ENCODE data around the gene ANO8. TPM values are rescaled to one million over a fixed set of nuclear protein-coding genes. Genes with fewer than 3 reads are reported as not detected.

The ANO8 gene
- total and polyA plus RNA-seq, 2 donors (not counting 3 experiments of a cell fraction or from before 2014, with no cell fraction given): 3.5 to 6.8 TPM

DNA sequence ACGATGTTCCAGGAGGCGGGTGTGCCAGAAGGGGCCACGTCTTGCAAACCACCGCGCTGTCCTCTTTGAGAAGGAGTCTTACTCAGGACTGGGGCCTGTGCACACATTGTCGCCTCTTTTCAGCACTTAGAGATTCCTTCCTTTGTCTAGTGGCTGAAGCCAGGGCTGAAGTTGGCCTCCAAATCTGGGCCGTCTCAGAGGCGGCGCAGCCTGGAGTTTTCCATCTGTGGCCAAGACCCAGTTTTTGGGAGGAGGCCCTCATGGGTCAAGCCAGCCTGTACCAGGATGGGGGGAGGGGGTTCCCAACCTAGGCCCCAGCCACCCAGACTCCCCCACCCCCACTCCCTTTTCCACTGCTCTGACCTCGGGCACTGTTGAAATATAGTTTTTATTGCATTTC, 11.8 kb downstream of the ANO8 start:
- H3K4me1 ChIP-seq (ENCODE audit: control insufficient read depth, extremely low read depth, insufficient read depth, low read length): no peaks in the 10 kb centered on the region
- DNase-seq (ENCODE audit: low read depth, low spot score) (no peak), FAIRE-seq (no peak)
- ChIA-PET CTCF (no interaction called here), POLR2A (no interaction called here)
- no peaks in the 10 kb centered on the region for H3K9me3 ChIP-seq (replicated peaks; ENCODE audit: control insufficient read depth, insufficient read depth, low read length)
- H3K79me2 ChIP-seq (ENCODE audit: control insufficient read depth, insufficient read depth, low read length): no peaks in the 10 kb centered on the region
- BruUV-seq (replicated peaks): TSS peak; percentile 5
- H3K27me3 ChIP-seq (ENCODE audit: control insufficient read depth in 2 of 2, insufficient read depth in 2 of 2, low read length in 2 of 2): no peaks in the 10 kb centered on the region
- H3K27ac ChIP-seq (ENCODE audit: insufficient read depth, low read depth, low read length): no peak overlapping the region
- no peak overlapping the region for H3K4me2 ChIP-seq (ENCODE audit: insufficient read depth, low read length)
- H2AFZ ChIP-seq (ENCODE audit: low read depth, low read length): no peak overlapping the region
- peaks cover 6 to 15% of the 10 kb centered on the region in 2 experiments for H3K36me3 ChIP-seq (ENCODE audit: control insufficient read depth in 2 of 2, extremely low read depth in 1 of 2, insufficient read depth in 2 of 2, low read length in 2 of 2)
- no peak for TF ChIP-seq POLR2A (IDR thresholded peaks at IDR 0.05; ENCODE audit: low read depth, low read length)
- no peak for TF ChIP-seq FOS (IDR thresholded peaks at IDR 0.05; ENCODE audit: borderline replicate concordance, insufficient read depth, low read length)
- no peak for TF ChIP-seq GATA2 (IDR thresholded peaks at IDR 0.05; ENCODE audit: insufficient read depth, insufficient read length, low read depth, low read length)
- no peak for TF ChIP-seq POLR2AphosphoS5 (IDR thresholded peaks at IDR 0.05; ENCODE audit: insufficient read depth, low read depth, low read length)
- TF ChIP-seq, protein P1, sequence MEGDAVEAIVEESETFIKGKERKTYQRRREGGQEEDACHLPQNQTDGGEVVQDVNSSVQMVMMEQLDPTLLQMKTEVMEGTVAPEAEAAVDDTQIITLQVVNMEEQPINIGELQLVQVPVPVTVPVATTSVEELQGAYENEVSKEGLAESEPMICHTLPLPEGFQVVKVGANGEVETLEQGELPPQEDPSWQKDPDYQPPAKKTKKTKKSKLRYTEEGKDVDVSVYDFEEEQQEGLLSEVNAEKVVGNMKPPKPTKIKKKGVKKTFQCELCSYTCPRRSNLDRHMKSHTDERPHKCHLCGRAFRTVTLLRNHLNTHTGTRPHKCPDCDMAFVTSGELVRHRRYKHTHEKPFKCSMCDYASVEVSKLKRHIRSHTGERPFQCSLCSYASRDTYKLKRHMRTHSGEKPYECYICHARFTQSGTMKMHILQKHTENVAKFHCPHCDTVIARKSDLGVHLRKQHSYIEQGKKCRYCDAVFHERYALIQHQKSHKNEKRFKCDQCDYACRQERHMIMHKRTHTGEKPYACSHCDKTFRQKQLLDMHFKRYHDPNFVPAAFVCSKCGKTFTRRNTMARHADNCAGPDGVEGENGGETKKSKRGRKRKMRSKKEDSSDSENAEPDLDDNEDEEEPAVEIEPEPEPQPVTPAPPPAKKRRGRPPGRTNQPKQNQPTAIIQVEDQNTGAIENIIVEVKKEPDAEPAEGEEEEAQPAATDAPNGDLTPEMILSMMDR (IDR thresholded peaks at IDR 0.05; ENCODE audit: extremely low read depth in 1 of 2, insufficient read depth in 1 of 2, low read depth in 1 of 2, low read length in 2 of 2): no peak
- no peak for TF ChIP-seq EZH2 (IDR thresholded peaks at IDR 0.05; ENCODE audit: borderline replicate concordance, low read depth, low read length, severe bottlenecking)
- no peak for TF ChIP-seq MYC (IDR thresholded peaks at IDR 0.05; ENCODE audit: low read depth, low read length)
- TF ChIP-seq JUN (IDR thresholded peaks at IDR 0.05; ENCODE audit: borderline replicate concordance, insufficient read depth, insufficient read length, low read depth): no peak
- TF ChIP-seq, protein P2, sequence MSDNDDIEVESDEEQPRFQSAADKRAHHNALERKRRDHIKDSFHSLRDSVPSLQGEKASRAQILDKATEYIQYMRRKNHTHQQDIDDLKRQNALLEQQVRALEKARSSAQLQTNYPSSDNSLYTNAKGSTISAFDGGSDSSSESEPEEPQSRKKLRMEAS (IDR thresholded peaks at IDR 0.05; ENCODE audit: insufficient read depth, insufficient read length): no peak
- dilution Hi-C loops (cut with MboI; ENCODE audit: extremely low pct_ligation_motif_present, low sequenced_read_pairs) (no loop called here), intact Hi-C loops (cut with micrococcal nuclease) (no loop called here)
- H3K9me1 ChIP-seq (replicated peaks; ENCODE audit: control insufficient read depth, extremely low read depth, insufficient read depth, low read length): no peaks in the 10 kb centered on the region
- H3K4me3 ChIP-seq (replicated peaks in 1 of 3; ENCODE audit: insufficient read depth in 1 of 3, low read depth in 1 of 3, low read length in 3 of 3): no peak overlapping the region
- no peaks in the 10 kb centered on the region for H4K20me1 ChIP-seq (replicated peaks; ENCODE audit: control insufficient read depth, extremely low read depth, insufficient read depth, low read length)
- no peak overlapping the region for H3K9ac ChIP-seq (replicated peaks; ENCODE audit: extremely low read depth, insufficient read depth, low read length)

Measured in endothelial cell of umbilical vein (primary cell).